GM18873 (cell line): ENCODE data around the gene ACTL7A.
"Not testable (repeated sequence)": the region's sequence is repeated elsewhere in the genome, so short reads cannot be mapped to it uniquely, and the experiment has no call there.

Experiments
- ATAC-seq: cut with Tn5 transposase; IDR thresholded peaks from one replicate; pipeline ENCODE4 v1.9.1; 2021; ENCODE audit warnings: mild to moderate bottlenecking, moderate library complexity, moderate number of reproducible peaks; ENCODE audit not compliant: unreplicated experiment, low FRiP score

The ACTL7A gene

DNA sequence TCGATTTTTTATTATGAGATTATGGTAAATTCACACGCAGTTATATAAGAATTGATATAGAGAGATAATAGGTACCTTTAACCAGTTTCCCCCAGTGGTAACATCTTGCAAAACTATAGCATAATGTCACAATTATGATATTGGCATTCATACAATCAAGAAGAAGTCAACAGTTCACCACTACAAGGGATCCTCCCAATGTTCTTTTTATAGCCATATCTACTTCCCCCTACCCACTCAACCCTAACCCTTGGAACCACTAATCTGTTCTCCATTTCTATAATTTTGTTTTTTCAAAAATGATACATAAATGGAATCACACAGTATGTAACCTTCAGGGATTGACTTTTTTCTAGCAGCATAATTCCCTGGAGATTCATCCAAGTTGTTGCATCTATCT, 16.1 kb upstream of the ACTL7A start:
- no peak for ATAC-seq

DNA sequence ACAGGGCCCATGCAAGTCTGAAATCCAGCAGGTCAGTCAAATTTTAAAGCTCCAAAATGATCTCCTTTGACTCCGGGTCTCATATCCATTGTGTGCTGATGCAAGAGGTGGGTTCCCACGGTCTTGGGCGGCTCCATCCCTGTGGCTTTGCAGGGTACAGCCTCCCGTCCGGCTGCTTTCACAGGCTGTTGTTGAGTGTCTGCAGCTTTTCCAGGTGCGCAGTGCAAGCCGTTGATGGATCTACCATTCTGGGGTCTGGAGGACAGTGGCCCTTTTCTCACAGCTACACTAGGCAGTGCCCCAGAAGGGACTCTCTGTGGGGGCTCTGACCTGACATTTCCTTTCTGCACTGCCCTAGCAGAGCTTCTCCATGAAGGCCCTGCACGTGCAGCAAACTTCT, 13.8 kb upstream of the ACTL7A start:
- ATAC-seq: not testable (repeated sequence)

DNA sequence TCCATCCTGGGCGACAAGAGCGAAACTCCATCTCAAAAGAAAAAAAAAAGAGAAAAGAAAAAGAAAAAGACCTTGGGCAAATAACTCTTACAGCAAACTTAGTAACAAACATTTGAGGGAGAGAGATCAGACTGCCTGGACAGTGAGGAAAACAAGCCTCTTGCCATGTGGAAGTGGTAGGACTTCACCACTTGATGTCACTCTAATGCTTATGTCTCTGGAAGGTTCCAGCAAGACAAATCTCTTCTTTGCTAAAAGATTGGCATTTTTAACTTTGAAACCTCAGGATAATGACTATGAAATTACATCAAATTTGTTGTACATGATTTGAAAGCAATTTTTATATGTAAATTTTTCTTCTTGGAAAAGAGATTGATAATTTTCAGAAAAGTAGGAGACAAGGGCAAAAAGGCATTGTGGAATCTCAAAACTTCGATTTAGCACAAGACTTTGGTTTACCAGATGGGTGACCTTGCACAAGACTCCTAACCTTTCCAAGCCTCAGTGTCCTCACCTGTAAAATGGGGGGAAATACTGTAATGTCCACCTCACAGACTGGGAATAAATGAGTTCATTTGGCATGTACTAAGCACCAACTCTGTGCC, 11.7 kb upstream of the ACTL7A start:
- no peak for ATAC-seq

DNA sequence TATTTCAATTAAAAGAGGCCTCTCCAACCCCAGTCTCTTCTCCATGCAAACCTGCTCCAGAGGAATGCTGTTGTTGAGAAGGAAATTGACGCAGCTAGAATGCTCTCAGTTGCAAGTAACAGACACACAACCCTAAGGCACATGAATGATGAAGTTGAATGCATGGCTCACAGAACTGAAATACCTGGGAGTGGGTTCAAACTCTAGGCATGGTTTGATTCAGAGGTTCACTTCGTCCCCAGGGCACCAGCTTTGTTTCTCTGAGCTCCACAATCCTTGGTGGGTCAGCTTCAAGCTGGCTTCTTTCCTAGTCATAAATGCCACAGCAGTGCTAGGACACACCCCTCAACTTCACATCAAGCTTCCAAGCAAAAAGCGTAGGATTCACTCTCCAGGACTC, 10.9 kb upstream of the ACTL7A start:
- no peak for ATAC-seq

DNA sequence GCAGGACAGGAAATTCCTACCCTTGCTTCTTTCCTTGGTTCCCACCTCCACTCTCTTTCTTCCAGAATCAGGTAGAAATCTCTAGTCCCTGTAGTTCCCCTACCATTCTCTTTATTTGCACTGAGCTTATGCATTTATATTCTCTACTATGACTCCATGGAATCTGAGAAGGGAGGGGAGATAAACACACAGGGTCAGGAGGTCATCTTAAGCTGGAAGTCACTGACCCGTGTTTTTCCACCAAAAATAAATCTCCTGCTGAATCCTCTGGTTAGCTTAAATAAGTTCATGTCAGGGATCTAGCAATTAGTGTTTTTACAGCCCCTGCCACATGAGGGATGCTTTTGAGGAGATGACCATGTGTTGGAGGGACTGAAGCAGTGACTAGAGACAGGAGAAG, 10.0 kb upstream of the ACTL7A start:
- ATAC-seq: no peak

DNA sequence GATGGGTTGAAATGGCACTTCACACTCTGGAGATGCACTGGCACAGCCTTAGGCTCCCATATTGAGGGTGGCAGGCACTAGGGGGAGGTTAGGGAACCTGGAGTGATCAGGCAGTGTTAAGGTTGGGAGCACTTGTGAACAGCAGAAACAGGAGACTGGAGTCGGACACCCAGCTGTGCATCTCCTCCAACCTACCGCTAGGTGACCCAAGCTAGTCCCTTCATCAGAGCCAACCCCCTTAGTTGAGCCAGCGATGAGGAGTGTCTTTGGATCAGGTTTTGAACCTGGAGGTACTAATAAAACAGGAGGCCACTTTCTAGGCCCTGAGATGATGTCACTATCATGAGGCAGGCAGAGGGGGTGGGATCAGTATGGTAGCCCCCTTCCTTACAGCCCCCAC, 8.0 kb upstream of the ACTL7A start:
- no peak for ATAC-seq

- no peak for ATAC-seq
Observed at GRCh38 chr9:108854641-108855528, 7.2 kb upstream of the ACTL7A start.

DNA sequence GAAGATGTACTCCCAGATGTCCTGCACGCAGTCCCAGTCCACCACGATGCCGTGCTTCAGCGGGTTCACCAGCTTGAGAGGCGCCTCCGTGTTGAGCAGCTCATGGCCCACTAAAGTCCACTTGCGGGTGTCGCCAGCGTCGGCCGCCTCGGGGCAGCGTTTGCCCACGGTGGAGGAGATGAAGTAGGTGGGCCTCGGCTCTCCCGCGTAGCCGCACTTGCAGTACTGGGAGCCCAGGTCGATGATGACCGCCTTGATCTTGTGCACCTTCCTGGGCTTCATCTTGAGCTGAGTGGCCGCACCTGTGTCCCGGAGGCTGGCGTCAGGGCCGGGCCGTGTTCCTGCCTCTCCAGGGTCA, 6.6 kb upstream of the ACTL7A start:
- ATAC-seq: no peak

DNA sequence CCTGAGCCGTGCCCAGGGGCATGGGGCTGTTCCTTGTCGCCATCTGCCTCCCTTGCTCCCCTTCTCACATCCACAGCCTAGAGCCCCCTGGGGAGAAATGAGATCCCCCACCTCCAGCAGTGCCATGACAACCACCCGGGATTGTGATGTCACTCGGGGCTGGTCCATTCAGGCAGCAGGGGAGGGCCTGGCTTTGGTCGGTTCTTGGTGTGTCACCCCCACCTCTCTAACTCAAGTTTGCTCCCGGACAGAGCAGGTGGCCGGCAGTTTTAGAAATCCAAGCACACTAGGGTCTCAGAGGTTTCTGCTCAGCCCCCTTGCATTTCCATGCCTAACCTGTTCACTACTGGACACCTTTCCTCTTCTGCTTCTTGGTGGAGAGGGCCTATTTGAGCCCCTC, 6.2 kb upstream of the ACTL7A start, which contains the start of gene ACTL7B:
ACTL7B (minus strand) TSS at position 99 of the 400 bp plus-strand sequence; CDS start at position 43, 56 bp downstream.
- no peak for ATAC-seq

- ATAC-seq: no peak
Observed at GRCh38 chr9:108857572-108857971, 4.5 kb upstream of the ACTL7A start.

- no peak for ATAC-seq
Observed at GRCh38 chr9:108859459-108860114, 2.5 kb upstream of the ACTL7A start.

DNA sequence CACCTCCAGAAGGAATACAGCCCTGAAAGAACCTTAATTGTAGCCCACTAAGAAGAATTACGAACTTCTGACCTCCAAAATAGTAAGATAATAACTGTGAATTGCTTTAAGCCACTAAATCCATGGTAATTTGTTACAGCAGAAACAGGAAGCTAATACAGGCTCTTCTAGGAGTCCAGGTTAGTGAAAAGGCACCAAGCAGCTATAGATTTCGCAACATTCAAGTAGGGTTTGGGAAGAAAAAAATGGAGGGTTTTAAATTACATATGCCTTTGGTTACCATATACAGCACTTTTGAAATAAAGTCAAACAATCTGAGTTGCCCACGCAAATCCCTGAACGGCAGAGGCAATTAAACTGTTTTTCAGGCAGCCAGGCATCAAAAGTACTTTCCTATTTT, 1.7 kb upstream of the ACTL7A start:
- no peak for ATAC-seq

GRCh38 chr9:108860764-108861163, 1.3 kb upstream of the ACTL7A start:
- no peak for ATAC-seq

DNA sequence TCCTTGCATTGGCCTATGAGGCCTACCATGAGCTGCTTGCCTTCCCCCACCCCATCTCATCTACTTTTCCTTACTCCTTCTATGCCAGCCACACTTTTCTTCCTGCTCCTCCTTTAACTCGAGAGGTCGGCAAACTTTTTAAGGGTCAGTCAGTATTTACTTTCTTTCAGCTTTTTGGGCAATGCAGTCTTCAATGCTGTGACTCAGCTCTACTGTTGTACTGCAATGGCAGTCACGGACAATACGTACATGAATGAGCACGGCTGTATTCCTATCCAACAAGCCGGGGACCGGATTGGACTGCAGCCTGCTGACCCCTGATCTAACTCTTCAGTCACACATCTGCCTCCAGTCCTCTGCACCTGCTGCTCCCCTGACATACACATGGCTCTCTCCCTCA, 602 bp upstream of the ACTL7A start:
- no peak for ATAC-seq

DNA sequence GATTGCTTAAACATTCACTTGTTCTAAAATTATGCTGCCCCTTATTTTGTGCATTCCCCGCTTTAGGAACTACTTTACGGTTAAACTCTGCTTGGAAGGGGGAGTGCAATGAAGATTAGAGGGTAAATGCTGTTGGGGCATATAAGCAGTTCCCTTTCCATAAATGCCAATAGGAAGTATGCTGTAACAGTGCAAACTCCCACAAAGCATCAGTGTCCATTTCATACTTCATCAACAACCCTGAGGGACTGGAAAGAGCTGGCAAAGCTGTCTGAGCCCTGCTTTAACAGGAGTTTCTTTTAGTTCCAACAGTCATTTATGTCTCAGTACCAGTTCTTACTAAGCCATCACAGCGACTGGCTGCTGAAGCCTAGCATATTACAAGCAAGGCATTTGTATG, 1.8 kb downstream of the ACTL7A start:
- ATAC-seq: no peak

DNA sequence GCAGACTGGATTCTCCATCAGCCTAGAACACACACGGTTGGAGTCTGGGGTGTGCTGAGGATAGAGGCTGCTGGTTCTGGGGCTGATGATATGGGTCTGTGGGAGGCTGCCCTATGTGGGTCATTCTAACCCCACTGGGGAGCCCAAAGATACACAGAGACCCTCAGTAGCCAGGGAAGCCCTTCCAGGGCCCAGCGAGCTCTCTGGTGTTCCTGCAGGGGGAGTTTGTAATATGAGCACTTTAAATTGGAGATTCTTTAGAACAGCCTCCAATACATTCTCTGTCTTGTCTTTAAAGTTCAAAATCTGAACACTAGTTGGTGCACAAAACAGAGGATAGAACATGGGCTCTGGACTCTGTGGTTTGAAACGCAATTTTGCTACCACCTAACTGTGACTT, 2.4 kb downstream of the ACTL7A start:
- ATAC-seq: no peak

DNA sequence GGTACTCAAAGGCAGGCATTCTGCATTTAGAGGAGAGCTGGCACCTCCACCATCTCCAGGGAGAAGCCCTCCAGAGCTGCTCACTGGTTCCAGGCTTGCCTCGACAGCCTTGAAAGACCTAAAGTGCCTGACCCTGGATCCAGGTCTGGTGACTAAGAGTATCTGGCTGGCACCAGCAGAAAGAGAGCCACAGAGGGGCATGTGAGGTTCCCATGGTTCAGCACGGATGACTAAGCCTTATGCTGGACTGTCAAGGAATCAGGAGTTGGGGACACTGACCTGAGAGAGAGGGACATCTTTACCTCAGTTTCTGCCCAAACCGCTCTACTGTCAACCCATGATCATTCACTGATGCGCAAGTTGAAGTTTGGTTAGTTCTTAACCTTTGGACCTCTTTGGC, 3.0 kb downstream of the ACTL7A start:
- no peak for ATAC-seq

DNA sequence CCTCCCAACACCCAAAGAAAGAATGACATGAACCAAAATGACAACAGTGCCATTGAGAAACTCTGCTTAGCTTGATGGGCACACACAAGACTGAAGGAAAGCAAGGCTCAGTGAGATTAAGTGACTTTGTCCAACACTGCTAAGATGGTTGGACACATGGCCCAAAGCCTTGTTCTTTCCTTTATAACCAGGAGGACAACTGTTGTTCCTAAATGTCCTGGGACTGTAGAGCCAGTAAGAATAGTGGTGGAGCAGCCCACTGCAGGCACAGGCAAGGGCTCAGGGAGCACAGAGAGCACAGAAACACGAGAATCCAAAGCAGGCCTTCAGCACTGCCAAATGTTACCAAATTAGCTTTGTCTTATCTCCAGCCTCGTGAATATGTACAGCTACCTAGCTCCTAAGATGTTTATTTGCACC, 3.9 kb downstream of the ACTL7A start:
- ATAC-seq: no peak

GRCh38 chr9:108867116-108867515, 5.0 kb downstream of the ACTL7A start:
- ATAC-seq: no peak

DNA sequence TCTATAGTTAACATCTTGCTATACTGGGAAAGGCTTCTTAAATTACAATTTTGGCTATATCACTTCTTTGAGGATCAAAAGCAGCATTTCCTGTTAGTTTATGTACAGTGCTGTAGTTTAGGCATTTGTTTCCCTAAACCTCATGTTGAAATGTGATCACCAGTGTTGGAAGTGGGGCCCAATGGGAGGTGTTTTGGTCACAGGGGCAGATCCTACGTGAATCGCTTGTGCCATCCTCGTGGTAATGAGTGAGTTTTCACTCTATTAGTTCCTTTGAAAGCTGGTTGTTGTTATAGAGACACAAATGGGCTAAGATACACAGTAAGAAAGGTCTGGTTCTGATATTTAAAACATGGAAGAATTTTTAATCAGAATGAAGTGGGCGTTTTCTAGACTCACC, 5.8 kb downstream of the ACTL7A start:
- no peak for ATAC-seq

- no peak for ATAC-seq
Observed at GRCh38 chr9:108869092-108869725, 7.1 kb downstream of the ACTL7A start.
